NCI-H2107 treated with DMSO at 0.1 percent for 48 hours (cell line): Measurements from ENCODE around the gene CDH4.

Source experiments
- DNase-seq: peaks from one replicate; lab custom pipeline; 2025; ENCODE audit not compliant: unreplicated experiment; lab: John Stamatoyannopoulos, UW

The CDH4 gene

DNA sequence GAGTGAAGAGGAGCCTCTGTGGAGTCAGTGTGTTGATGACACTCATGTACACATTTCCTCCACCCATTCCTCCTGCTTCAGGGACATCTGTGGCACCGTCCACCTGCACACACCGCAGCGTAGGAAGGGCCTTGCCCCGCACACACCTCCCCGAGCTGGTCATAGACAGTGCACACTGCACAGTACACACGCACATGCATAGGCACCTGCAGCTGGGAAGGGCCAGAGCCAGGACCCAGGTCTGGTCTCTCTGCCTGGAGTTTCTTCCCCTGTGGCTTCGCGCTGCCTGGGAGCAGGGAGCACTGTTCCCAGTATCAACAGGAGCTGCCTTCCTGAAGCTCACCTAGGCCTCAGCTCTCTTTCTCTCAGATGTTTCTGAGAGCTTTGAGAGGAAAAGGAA is 473.1 kb downstream of the CDH4 start:
- no peak for DNase-seq

DNA sequence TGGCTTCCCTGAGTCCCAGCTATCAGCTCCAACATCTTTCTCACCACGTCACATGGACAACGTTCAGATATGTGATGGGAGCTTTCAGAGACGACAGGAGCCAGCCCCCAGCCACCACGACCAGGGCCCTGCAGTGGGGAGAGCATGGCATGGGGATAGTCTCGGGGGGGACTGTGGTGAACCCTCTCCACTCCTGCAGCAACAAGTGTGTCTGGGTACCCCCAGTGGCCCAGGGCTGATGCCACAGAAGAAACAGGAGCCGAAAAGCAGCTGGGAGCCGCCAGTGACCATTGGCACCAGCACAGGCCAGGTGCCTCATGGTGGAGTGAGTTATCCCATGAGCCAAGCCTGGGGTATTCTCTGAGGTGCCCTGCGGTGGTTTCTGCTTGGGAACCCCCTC is 473.9 kb downstream of the CDH4 start:
- no peak for DNase-seq

DNA sequence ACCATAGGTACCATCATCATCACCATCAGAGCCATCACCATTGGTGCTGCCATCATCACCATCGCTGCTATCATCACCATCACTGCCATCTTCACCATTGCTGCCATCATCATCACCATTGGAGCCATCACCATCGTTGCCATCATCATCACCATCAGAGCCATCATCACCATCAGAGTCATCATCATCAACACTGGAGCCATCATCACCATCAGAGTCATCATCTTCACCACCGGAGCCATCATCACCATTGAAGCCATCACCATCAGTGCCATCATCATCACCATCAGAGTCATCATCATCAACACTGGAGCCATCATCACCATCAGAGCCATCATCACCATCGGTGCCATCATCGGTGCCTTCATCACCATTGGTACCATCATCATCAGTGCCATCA is 474.9 kb downstream of the CDH4 start:
- no peak for DNase-seq

DNA sequence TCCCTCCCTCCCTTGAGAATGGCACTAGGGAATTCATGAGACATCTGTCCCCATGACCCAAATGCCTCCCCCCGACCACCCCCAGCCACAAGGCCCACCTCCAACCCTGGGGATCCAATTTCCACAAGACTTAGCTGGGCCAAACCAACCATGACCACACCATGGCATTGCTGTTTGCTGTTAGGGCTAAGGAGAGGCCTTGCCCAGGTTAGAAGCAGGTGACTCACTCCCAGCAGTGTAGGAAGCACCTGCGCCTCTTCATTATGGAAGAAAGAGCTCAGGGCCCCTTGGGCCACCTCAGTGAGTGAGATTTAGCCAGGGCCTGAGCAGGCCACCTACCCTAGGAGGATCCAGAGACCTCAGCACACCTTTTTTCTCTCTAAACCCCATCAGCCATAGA is 475.7 kb downstream of the CDH4 start:
- DNase-seq: no peak

DNA sequence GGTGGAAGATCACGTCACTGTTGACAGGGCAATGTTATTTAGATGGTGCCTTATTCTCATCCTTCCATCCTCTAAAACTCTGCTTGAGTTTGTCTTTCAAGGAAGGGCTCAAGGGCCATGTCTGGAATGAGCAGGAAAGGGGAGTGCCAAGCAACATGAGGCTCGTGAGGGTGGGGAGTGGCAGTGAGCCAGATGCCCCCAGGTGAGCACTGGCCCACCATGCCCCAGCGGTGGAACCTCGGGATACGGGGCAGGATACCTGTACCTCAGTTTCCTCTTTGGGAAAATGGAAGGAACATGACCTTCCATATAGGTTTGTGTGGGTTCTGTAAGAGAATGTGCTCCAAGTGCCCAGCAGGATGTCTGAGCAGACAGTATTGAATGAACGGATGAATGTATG is 476.3 kb downstream of the CDH4 start:
- DNase-seq: no peak

DNA sequence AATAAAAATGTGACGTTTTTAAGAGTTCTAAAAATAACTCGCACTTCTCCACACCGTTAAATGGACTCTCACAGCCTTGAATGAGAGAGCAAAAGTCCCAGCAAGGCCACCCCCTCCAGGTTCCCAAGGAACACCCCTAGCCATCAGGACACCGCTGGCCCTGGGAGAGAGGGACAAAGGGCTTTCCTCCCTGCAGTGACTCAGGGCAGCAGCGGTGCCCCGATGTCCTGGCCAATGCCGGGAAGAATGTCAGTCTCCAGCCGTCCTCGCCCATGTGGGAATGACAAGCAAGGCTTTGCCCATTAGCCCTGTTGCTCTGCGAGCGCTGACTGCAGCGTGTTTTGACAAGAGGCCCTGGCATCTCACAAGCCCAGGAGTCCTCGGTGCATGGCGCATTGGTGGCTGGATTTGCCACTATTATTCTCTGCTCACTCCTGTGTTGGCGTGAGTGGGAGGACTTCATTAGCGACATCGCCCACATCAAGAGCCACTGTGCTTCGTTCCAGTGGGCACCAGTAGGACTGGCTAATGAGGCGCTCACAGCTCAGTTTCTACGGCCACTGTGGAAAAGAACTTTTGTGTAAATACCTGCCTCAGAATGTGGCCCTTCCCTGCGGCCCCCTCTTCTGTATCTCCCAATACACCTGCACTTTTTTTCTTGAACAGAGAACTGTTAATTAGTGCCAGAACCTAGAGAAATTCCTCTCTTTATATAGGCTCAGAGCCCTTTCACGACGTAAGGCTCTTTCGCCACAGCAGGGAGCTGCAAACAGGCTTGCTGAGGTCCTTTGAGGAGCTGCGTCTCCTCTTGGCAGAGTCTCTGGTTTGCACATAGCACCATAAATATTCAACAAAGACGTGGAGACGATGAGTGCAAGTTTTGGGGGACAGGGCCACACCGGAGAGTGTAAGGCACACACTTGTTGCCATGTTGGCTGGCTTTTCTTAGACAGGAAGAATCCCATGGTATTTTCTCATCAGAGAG is 477.0 kb downstream of the CDH4 start:
- no peak for DNase-seq

DNA sequence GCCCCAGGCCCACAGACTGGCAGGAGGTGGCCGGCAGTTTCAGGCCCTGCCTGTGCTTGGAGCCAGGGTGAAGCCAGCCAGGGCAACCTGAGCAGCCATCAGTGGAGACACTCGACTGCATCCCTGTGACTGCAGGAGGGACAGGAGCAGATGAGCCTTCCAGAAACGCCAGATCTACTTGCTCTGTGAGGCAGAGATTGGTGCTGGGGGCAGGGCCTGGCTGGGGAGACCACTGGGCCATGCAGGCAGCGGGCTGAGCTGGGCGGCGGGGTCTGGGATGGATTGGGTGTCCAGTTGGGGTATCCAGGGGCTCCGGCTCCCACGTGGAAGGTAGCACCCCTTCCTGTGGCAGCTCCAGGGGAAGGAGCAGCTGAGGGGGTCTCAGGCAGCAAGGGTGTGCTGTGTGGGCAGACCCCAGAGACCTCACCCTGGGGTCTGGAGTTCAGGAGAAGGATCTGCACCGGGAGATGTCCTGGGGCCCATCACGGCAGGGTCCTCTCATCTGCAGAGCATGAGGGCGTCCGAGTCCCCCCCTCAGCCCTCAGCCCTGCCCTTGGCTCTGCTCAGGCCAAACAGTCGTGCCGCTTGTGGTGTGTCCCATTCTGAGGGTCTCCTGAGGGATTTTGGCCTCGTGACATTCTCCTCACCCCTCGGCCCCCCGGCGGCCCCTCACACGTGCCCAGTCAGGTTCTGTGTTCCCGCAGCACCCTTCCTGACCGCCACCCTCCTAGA is 478.7 kb downstream of the CDH4 start:
- DNase-seq: no peak

DNA sequence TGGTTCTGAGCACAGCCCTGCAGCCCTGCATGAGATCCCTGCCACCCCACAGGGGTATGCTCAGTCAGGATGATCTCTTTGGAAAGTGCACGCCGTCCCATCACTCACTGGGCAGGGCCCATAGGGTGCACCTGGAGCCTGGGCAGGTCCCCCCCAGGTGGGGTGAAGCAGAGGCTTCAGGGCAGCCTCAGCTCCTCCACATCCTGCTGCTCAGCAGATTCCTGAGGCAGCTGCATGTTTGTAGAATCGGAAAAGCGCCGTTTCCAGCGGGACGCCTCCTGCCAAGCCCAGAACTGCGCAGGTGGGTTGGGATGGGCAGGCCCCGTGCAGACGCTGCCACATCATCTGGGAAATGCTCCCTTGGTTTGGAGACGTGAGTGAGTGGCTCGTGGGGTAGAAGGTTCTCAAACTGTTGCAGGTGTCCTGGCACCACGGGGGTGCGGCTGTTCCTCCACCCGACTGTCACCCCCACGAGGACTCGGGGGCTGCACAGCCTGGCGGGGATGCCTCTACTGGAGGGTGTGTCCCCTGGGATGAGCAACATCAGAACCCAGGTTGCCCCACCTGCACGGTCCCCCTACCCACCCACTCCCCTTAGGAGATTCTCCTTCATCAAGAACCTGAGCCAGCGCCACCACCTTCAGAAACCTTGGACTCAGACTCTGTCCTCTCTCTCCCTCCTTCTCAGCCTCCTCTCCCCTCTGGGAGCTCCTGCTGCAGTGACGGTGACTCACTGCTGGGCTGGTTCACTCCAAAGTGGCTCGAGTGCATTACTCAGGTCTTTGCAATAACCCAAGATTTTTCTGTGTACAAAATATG is 479.5 kb downstream of the CDH4 start:
- no peak for DNase-seq

DNA sequence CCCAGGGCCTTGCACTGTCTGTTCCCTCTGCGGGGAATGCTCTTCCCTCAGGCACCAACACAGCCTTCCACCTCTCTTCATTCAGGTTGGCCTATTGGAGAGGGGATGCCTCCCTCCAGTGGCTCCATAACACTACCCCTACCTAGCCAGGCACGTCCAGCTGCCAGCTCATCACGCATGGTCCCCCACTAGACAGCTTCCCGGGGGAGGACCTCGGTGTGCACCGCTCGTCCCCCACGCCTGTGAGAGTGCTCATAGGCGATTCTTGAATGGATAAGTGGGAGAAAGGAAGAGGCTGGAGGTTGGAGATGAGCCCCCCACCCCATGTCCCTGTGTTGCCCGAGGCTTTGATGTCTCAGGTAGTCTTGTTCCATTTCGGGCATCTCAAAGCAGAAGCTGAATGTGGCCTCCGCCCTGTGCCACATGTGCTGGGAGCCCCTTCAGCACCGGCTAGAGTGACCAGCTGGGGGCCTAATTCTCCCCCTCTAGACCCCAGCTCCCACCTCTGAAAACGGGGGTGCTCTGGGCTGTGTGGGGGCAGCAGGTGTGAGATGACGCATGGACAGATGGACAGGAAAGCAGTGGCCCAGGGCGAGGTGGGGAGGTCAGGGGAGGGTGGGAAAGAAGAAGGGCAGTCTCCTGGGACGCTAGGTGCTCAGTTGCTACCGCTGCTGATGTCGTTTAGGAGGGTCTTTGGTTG is 480.6 kb downstream of the CDH4 start:
- no peak for DNase-seq

DNA sequence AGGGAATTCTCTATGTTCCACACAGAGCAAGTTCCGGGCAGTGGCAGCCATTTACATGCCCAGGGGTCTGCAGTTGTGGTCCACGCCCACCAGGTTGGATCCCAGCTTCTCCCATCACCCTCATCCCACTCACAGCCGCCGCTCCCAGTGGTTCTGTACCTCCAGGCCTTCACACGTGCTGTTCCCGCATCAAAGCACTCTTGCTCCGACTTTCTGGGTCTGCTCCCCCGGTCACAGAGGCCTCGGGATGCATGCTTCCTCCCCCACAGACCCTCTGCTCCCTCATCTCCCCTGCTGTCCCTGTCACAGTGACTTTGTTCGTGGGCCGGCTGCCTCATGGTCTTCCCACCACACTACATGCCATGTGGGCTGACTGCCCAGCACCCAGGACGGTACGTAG is 481.2 kb downstream of the CDH4 start:
- DNase-seq: no peak

DNA sequence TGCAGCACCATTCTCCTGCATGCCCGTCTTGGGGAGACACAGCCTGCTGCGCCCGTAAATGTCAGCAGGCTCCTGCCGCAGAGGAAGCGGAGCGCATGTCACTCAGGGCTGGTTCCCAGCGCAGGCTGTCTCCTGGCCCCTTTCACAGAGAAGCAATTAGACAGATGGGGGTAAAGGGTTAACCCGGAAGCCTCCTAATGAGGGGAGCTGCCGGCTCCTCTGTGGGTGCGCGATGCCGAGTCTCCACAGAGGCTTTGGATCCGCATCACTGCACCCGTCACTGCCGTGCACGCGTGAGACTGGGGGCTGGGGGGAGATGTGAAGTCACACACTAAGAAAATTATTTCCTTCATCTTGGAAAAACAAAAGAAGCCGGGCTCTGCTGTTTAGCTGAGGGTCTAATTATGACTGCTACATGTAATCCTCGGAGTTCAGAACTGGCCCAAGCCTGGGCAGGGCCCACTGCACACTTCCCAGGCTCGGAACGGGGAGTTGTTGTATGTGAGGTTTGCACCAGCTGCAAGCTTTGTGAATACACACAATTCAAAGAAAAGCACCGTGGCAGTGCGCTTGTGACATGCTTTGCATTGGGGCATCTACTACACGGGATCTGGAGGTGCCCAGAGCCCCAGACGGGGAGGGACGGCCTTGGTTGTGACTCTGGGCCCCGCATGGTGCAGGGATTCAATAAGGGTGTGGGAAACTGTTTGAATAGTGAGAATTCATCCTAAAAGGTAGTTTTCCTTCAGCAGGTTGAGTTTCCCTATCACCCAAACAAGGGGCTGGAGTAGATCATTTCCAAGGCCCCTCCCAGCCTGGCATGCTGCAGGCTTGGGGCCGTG is 482.1 kb downstream of the CDH4 start:
- no peak for DNase-seq

DNA sequence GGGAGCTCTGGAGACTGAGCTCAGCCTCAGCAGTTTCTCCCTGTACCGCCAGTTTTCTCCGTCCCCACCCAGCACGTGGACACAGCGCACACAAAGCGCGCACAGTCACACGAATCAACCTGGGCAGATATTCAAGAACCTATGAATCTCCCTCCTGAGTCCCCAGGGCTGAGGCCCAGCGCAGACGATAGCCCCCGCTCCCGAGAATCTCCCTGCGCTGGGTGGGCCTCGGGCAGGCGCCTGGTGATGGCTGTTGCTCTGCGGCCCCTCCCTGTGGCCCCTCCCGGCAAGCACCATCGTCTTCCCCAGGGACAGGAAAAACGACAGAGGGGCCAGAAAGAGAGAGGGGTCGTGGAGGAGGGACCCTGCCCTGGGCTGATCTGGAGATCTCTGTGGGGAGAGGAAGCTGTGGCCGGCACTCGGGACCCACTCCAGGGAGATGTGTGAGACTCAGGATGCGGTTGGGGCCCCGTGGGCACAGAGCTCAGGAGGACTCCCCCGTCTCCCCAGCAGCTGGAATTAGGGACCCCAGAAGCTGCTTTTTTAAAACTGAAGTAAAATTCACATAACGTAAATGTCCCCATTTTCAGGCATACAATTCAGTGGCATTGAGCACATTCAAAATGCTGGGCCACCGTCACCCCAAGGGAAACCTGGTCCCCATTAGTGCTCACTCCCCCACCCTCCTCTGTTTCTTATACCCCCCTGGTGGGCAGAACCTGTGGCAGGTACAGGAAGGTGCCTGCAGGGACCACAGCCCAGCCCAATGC is 482.9 kb downstream of the CDH4 start:
- no peak for DNase-seq

DNA sequence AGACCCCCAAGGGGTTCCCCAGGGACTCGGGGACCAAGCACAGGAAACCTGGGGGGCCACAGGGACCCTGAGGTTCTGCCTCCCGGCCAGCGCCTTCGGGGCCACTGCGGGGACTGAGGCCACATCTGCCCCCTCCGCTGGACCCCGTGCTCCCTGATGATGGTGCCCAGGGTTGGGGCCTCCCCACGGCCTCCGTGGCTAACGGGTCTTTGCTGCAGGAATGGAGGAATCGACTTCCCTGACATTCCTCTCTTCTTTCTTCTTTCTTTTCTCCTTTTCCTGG is 483.4 kb downstream of the CDH4 start:
- no peak for DNase-seq

DNA sequence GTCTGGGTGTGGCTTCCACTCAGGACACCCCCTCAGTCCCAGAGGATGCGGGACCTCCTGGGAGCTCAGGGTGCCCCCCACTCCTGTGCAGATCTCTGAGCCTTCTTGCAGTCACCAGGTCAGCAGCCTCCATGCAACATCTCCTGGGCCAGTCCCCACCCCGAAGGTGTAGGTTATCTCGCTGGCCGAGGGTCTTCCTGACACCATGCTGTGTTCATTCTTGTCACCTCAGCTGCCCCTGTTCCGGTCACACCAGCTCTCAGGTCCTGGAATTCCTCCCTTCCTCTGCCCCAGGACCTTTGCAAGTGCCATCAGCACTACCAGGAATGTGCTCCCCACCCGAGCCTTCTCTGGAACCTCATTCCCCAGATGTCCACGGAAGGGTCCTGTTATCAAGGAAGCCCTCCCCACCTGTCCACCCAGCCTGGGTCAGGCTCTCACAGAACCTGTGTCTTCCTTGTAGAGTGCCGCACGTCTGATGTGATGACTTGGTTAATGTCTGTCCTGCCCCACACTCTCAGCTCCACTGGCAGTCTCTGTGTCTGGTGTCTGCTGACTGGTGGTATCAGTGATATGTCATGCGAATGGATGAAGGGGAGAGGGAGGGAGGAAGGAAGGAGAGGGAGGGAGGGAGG is 484.1 kb downstream of the CDH4 start:
- DNase-seq: no peak

DNA sequence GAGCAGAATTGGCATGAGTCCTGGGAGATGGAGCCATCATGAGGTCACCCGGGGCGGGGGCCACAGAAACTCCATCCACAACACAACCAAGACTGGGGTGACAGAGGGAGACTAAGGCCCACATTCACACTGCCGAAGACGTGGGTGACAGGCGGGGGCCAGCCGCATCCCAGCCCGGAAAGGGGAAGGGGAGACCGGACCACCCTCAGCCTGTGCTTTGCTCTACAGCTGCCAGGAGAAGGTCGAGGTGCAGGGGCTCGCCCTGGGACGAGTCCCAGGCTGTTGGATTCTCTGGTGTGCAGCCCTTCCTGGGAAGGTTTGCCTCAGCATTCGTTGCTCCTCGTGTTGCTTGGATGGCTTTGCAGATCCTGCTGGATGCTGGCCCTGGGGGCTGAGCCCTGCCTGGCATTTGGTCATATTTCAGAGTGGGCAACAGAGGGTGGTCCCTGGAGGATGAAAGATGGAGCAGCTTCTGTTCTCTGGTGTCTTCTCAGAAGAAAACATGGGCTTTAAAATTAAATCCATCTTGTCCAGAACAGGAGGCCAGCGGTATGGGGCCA is 484.8 kb downstream of the CDH4 start:
- DNase-seq: no peak

DNA sequence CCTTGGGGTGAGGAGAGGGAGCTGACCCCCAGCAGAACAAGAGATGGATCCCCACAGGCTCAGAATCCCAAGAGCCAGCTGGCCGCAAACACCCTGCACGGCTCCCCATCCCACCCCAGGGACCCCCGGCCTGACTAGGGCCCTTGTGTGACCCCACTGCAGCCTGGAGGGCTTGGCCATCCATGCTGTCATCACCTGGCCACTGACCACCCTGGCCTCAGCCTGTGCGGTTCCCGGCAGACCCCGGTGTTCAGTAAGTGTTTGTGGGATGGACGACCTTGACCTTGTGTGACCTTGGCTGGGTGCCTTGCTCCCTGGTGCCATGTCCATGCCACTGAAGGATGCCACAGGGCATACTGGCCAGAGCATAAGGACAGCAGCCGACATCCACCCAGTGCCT is 485.3 kb downstream of the CDH4 start:
- DNase-seq: no peak

DNA sequence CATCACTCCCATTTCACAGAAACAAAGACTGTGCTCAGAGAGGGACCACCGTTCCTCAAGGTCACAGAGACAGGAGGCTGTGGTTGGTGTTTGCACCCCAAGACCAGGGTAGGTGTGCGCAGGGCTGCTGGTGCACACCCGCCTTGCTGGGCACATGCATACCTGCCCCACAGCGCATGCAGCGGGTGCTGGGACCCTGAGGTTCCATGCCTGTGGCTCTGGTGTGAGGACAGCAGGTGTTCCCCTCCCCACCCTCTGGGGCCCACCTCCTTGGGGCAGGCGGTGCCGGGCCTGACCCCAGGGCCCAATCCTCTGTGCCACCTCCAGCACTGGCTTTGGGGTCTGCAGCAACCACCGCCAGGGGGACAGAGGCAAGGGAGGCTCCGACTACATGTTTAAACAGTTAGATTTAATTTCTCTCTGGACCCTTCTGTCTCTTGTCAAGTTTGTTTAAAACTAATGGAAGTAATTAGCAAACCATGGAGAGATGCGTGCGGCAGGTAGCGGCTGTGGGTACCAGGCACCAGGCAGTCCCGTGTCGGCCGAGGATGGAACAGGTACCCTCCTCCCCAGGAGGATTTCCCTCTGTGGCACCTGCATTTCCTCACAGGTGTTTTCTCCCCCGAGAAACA is 485.9 kb downstream of the CDH4 start:
- no peak for DNase-seq

DNA sequence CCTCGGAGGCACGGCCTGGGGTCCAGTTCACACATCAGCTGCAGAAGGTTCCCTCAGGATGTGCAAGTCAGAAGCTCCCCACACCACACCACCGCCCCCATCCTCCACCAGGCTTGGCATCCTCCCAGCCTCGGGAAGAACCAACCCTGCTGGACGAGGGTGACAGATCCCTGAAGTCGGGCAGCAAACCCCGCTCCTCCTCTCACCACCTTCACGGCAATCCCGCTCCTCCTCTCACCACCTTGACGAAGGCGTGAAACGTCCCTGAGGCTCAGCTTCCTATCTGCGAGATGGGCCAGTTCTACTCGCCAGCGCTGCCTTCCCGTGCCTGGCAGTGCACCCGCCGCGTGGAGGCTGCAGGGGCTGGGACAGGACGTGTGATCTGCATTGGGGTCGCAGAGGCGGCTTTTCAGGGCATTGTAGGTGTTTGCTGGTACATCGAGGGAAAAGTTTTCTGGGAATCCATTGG is 486.6 kb downstream of the CDH4 start:
- no peak for DNase-seq
